HG03159 (cell line): ENCODE measurements around the gene CAMP.

Experiments
- ATAC-seq: cut with Tn5 transposase; IDR thresholded peaks from one replicate; pipeline ENCODE4 v1.9.1; 2021; ENCODE audit warnings: mild to moderate bottlenecking, moderate library complexity; ENCODE audit not compliant: unreplicated experiment

CAMP gene

DNA sequence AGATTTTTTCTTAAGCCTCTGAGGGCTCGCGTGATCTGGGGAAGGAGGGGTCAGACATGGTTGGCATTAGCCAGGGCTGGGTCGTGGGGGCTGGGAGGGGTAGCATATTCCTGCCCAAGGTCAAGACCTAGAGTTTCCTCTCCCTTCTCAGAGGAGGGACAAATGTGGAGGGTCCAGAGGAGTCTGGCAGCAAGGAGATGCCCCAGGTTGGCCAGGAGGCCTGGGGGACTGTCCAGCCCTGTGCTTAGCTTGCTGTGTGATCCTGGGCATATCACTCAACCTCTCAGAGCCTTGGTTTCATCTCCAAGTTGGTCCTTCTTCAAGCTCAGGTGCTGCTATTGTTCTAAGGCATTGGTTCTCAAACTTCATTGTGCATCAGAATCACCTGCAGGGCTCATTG is 9.1 kb upstream of the CAMP start:
- no peak for ATAC-seq

DNA sequence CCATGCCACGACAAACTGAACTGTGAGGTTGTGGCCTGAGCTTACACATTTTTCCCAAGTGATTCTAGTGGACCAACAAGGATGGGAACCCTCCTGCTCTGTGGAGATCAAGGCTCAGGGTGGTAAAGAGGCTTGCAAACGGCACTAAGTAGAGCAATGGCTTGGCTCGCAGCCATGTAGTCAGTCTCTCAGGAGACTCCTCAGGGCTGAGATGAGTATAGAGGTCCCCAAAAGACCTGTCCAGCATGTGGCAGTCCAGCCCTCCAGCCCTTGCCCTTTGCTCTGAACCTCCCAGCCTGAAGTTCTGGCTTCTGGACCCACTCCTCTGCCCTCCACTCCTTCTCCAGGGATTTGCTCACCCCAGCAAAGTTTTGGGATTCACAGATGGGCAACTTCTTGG is 8.3 kb upstream of the CAMP start:
- no peak for ATAC-seq

DNA sequence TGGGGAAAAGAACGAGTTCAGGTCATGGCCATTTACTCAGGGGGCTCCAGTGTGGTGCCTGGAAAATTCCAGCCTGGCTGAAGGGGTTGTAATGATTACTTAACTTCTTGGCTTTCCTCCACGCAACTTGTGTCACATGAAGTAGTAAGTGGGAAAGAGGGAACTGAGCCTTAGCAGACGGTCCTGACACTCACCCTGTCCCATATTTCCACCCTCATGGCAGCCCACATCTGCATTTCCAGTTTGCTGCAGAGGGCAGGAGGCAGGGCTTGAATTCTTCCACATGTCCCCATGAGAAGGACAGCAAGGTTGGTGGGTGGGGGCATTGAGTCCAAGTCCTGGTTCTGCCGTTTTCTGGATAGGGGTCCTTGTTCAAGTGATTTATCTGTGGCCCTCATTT is 7.8 kb upstream of the CAMP start:
- no peak for ATAC-seq

DNA sequence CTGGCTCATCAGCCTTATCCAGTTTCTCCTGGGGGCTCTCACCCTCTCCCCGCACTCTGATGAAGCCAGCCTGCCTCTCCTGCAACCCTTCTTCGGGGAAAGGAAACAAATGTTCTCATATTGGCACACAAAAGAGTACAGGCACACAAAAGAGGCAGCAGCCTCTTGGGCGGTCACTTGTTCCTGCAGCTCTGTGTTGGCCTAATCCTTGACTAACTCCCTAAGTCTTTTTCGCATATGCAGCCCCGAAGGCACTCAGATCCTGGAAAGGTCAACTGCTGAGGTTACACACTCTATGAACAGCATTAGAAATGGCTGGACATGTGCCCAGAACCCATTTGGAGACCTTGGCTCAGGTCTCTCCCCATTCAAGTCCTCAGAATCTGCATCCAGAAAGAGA is 7.4 kb upstream of the CAMP start:
- ATAC-seq: no peak

DNA sequence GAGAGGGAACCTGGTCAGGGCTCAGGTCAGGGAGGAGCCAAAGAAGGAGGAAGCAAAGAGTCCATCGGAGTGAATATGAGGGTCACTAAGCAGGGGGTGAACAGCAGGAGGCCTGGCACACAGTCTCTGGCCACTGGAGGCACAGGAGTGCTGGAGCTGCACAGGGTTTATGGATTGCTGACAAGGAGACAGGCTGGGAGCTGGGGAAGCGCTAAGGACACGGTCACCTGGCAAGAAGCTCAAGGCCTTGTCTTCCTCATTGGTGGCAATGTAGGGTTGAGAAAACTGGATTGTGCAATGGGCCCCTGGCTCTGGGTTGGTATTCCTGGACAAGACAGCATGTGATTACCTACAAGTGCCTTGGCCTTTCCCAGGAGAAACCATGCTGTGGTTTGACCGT is 5.8 kb upstream of the CAMP start:
- no peak for ATAC-seq

DNA sequence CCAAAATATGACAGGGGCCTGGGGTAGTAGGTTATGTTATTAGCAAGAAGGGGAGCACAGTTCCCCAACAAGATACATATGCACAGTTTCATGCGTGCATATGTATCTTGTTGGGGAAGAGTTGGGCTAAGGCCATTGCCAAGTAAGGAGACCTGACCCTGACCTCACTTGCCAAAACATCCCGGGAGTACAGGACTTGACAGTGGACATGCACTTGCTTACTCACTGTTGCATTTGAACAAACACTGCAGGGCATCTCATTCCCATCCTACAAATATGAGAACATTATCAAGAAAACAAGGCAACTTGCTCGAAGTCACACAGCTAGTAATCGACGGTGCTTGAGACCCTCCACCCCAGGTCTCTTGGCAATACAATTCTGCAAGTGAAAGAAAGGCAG is 4.8 kb upstream of the CAMP start:
- no peak for ATAC-seq

DNA sequence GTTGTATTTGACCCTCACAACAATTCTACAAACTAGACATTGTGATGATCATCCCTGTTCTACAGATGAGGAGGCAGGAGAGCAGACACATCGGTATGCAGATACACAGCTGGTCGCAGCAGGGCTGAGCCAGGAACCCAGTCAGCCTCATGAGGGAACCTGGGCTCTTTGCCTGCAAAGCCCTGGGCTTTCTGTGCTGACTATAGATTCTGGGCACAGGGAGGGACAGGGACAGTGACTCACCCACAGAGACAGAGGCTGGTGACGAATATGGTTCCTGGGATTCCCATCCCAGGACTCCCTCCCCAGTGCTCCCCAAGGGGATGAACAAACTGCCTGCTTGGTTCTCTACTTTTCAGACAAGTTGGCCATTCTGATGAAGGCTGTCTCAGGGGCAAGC is 3.8 kb upstream of the CAMP start:
- ATAC-seq: no peak

DNA sequence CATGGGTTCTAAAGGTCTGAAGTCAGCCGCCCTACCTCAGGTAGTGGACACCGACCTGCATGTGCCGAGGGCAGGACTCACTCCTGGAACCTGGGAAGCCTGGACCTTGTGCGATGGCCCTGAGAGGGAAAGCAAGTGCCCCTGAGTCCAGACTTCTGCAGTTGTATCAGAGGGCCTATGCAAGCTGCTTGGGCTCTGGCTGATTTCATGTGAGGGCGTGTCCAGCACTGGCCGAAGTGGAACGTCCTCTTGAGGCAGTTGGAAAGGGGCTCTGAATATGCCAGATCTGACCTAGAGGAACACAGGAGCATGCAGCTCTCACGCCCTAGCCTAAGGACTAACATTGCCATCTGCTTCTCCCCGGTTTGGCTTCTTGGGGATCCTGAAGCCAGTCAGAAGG is 2.5 kb upstream of the CAMP start:
- no peak for ATAC-seq

DNA sequence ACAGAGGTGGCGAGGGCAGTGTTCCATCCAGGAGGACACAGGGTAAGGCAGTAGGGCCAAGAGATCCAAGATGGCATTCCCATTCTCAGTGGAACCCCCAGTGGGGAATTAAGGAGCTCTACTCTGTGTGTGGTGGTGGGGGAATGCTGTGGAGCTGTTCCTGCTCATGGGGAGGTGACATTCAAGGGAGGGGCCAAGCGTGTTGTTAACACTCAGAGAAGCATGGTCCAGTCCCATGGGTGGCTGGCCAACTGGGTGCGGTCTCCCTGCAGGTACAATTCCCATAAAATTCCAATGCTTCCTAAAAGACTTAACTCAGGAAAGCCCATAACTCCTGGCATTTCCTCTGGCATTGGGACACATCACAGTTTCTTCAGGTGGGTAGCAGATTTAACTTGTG is 2.3 kb downstream of the CAMP start:
- no peak for ATAC-seq

DNA sequence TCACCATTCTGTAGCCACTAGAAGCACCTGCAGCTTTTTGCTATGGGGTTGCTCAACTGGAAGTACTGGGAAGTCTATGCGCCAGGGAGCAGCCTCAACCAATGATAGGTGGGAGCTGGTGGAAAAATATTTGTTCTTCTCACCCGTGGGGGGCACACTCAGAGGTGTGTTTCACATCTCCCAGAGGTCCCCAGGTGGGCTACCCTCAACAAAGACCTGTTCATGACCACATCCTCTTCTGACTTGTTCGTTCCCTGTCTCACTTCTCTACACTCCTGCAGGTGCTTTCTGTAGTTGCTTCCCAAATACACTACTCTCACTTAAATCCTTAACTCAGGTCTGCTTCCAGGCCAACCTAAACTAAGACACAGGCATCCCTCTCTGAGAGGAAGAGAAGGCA is 3.6 kb downstream of the CAMP start:
- ATAC-seq: no peak

DNA sequence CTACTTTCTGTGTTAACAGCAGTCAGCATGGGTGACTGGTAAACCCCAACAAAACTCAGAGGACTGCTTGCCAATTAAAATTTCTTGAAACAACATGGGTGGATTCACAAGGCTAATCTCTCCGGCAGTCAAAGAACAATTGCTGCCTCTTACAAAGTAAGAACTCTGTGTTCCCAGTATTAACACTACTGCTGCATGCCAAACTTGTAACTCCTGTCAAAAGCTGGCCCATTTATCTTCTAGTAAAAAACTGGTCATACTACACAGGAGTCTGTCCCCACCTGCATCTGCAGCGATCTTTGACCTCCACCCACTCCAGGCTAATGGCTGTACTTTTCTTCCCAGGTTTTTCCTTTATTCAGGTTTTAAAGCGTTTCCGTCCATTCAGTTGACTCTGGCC is 8.9 kb downstream of the CAMP start:
- no peak for ATAC-seq

DNA sequence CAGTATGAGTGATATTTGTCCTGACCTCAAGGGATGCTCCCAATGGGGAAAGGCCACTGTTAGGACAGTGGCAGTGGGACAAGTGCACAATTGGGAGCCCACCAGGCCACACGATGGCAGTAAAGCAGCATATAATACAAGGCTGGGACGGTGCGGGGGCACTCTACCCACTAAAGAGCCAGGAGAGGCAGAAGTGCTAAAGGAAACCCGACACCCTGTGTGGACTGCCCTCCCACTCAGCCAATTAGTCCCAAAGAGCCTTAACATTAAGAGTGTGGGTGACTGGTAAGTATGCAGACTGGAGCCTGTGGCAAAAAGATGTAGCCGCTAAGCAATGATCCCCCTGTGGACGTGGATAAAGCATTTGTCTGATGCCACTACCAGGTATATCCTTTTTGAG is 9.4 kb downstream of the CAMP start:
- no peak for ATAC-seq

DNA sequence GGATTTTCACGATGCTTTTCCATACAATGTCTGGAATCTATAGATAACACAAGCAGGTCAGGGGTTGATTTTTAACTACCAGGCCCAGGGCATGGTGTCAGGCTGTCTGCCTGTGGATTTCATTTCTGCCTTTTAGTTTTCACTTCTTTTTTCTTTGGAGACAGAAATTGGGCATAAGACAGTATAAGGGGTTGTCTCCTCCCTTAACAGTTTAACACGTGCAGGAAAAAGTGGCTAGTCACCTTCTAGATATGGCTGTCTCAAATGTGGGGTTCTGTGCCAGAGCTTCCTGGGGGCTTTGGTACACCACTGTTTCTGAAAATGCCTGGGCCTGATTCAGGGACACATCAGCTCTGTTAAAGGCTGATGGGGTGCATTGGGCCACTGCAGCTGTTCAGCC is 10.2 kb downstream of the CAMP start:
- no peak for ATAC-seq

DNA sequence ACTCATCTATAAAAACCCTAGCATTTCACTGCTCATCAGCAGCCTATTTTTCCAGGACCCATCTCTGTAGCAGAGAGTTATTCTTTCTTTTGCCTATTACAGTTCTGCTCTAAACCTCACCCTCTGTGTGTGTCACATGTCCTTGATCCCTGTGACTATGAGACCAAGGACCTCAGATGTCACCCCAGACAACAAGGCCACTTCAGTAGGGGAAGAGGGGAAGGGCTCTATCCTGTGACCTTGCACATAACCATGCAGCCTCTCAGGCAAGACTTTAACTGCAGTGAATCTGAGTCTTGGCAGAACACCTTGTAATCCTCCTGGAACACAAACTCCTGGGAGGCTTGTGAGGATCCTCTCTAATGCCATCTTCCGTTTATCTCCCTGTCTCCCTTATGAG is 13.2 kb downstream of the CAMP start:
- ATAC-seq: no peak

DNA sequence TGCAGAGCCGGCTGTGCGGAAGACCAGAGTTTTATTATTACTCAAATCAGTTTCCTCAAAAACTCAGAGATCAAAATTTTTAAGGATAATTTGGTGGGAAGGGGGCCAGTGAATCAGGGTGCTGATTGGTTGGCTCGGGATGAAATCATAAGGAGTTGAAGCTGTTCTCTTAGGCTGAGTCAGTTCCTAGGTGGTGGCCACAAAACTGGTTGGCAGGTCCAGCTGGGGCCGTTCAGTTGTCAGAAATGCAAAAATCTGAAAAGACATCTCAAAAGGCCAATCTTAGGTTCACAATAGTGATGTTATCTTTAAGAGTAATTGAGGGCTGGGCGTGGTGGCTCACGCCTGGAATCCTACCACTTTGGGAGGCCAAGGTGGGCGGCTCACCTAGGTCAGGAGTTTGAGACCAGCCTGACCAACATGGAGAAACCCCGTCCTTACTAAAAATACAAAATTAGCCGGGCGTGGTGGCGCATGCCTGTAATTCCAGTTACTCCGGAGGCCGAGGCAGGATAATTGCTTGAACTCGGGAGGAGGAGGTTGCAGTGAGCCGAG is 15.3 kb downstream of the CAMP start:
- no peak for ATAC-seq

DNA sequence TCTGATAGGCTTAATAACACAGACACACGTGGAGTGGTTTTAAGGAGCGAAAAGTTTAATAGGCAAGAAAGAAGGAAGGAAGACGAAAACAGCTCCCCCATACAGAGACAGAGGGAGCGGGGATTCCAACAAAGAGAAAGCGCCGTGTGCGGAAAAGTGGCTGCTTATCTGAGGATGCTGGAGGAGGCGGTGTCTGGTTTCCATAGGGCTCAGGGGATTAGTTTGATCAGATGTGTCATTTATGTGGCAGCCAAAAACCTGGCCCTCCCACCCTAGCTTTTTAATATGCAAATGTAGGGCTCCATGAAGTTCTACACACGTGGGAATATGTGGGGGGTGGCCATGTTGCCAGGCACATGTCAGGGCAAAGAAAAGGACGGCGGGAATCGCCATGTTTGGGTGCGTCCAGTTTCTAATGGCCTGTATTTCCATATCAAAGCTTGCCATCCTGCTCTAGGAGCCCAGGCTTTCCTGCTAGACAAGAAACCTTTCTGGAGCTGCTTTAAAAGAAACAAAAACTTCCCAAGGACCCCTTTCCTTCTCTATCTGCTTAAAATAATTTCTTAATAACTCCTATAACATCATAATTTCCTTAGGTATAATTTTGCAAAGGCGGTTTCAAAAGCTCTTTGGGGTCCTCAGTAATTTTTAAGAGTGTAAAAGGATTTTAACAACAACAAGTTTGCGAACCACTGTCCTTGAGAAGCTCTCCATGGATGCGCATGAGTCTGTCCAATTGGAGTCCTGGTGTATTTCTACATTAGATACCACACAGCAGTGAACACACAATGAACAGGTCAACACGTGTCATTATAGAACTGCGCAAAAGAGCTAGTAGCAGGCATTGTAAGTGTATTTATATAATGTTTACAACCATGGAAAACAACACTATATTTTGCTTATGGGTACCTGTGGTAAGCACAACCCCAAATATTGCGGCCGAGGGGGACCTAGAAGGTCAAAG is 17.0 kb downstream of the CAMP start:
- ATAC-seq: no peak

DNA sequence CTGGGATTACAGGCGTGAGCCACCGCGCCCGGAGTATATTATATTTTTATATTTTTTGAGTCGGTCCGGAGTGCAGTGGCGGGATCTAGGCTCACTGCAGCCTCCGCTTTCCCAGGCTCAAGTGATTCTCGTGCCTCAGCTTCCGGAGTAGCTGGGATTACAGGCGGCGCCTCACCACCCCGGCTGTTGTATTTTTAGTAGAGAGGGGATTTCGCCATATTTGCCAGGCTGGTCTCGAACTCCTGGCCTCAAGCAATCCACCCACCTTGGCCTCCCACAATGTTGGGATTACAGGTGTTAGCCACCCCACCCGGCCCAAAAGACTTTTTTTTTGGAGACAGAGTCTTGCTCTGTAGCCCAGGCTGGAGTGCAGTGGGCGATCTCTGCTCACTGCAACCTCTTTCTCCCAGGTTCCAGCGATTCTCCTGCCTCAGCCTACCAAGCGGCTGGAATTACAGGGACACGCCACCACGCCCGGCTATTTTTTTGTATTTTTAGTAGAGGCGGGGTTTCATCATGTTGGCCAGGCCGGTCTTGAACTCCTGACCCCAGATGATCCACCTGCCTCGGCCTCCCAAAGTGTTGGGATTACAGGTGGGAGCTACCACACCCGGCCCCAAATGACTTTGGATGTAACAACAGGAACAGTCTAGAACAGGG is 18.6 kb downstream of the CAMP start:
- no peak for ATAC-seq

DNA sequence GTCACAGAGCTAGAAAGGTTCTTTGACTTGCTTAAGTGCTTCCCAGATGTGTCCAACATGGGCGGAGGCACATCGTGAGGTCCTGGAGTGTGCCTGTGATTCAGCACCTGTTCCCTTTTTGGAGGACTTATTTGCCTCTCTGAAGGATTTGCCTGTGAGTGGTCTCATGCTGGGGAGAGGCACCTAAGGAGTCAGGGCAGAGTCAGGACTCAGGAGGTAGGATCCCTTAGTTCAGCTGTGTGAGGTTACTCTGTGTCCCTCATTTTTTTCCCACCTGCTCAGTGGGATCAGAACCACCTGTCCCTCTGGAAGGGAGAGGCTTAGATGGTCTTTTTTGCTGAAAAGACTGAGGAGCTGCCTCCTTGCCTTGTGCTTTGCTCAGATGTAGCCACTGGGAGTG is 20.6 kb downstream of the CAMP start:
- no peak for ATAC-seq

DNA sequence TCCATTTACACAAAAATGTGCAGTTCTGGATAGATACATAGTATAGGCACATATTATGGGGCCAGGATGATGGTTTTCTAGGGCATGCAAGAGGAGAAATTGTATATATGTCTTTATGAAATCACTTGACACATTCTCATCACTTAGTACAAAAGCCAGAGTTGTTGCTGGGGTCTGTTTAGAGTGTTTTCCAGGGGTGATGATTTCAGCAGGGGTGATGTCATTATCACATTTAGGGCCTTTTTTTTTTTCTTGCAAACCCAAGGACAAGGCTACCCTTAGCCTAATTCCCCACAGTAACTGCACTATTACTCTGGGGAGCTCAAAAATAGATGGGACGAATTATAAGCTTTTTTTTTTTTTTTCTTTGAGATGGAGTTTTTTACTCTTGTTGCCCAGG is 21.2 kb downstream of the CAMP start:
- ATAC-seq: no peak

DNA sequence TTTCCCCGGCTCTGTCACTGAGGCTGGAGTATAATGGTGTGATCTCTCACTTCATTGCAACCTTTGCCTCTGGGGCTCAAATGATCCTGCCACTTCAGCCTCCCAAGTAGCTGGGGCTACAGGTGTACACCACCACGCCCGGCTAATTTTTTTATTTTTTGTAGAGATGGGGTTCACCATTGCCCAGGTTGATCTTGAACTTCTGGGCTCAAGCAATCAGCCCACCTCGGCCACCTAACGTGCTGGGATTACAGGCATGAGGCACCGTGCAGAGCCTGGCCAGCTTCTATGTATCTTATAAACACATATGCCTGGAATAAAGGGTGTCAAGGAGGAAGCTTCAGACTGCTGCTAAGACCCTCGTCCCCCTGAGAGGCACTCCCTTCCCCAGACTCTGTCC is 21.8 kb downstream of the CAMP start:
- ATAC-seq: no peak

DNA sequence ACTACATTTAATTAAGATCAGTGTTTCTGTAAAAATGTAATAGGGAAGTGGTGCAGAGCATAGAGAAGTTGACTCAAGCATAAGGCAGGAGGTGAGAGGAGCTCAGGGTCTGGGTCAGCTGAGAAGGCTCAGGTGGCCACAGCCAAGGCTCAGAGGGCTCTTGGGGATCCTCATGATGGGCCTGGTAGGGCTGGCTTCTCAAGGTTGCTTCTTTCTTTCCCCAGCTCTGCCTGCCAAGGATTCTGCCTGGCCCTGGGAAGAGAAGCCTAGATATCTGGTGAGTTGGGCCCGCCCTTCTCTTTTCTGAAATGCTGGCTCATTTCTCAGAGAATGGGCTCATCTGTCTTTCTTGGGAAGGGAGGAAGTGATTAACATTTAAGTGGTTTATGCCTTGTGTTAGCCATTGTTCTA is 24.1 kb downstream of the CAMP start:
- no peak for ATAC-seq
